Natural killer cell (primary cell): ENCODE data around the gene RASSF1. TPM values are rescaled to one million over a fixed set of nuclear protein-coding genes. Genes with fewer than 3 reads are reported as not detected.
A peak's percentile ranks its signal among the peaks of the same experiment; 100 is the strongest.

Experiments
- ATAC-seq, 3 donors: fragments of 150-1000 bp in 2 of 3; fragments of 200-7000 bp in 1 of 3; cut with Tn5 transposase; 1 replicate in 1 of 3; 2 replicates in 2 of 3; pipeline ENCODE4 v1.10.0; 2021; ENCODE audit warnings: mild to moderate bottlenecking in 2 of 3, moderate library complexity in 2 of 3
- DNase-seq, 2 donors: peaks; one replicate each; pipeline versions ENCODE4 v3.0.0 to v3.0.0-alpha.2; 2013 to 2021; ENCODE audit warnings: mixed read lengths in 1 of 2
- H3K27ac ChIP-seq: one replicate; pipeline ENCODE4 v1.5.1; 2013; ENCODE audit warnings: mild to moderate bottlenecking, low read length
- H3K27me3 ChIP-seq: one replicate; pipeline ENCODE4 v1.6.1; 2013; ENCODE audit warnings: low read length; ENCODE audit not compliant: control insufficient read depth, insufficient read depth
- H3K36me3 ChIP-seq: one replicate; pipeline ENCODE4 v1.6.1; 2013; ENCODE audit warnings: low read length; ENCODE audit not compliant: control insufficient read depth, insufficient read depth
- H3K4me1 ChIP-seq: one replicate; pipeline ENCODE4 v1.6.1; 2013; ENCODE audit warnings: low read length; ENCODE audit not compliant: control insufficient read depth, insufficient read depth
- H3K4me3 ChIP-seq: one replicate; pipeline ENCODE4 v1.5.1; 2013; ENCODE audit warnings: low read length
- H3K9me3 ChIP-seq: one replicate; pipeline ENCODE4 v1.6.1; 2013; ENCODE audit warnings: low read length; ENCODE audit not compliant: control insufficient read depth, insufficient read depth
- H3K27ac Mint-ChIP-seq, 2 donors: one replicate each; pipeline ENCODE4 v1.8.0; 2022; ENCODE audit warnings: mild to moderate bottlenecking in 2 of 2, mixed read lengths in 2 of 2, moderate library complexity in 1 of 2
- H3K27me3 Mint-ChIP-seq, 2 donors: one replicate each; pipeline ENCODE4 v1.8.0; 2022; ENCODE audit warnings: low read depth in 2 of 2, mixed read lengths in 2 of 2
- H3K36me3 Mint-ChIP-seq: one replicate; pipeline ENCODE4 v1.8.0; 2022; ENCODE audit warnings: mixed read lengths
- H3K4me1 Mint-ChIP-seq, 2 donors: one replicate each; pipeline ENCODE4 v1.8.0; 2022; ENCODE audit warnings: mixed read lengths in 2 of 2
- H3K4me3 Mint-ChIP-seq: one replicate; pipeline ENCODE4 v1.8.0; 2022; ENCODE audit warnings: mild to moderate bottlenecking, moderate library complexity, mixed read lengths
- H3K9me3 Mint-ChIP-seq, 2 donors: one replicate each; pipeline ENCODE4 v1.8.0; 2022; ENCODE audit warnings: mixed read lengths in 2 of 2
- WGBS: methylation state at CpG from one replicate; pipeline ENCODE4 v1.1.7; 2013; ENCODE audit warnings: missing lambda C conversion rate; ENCODE audit not compliant: insufficient coverage; 5-methylcytosine and 5-hydroxymethylcytosine counted together
- intact Hi-C: fragments of 100-400 bp; cut with micrococcal nuclease; formaldehyde crosslinking; loops from one replicate; pipeline ENCODE4 v1.14.2; 2022
- total RNA-seq, 4 donors: library from RNA; stranded (reverse); fragments of 120-200 nt in 1 of 4; gene quantifications; one replicate each; pipeline versions ENCODE4 v1.2.3 to v1.2.4, GENCODE V29; 2013 to 2022
- TF ChIP-seq, protein P1 (sequence below): fragments of 200-600 bp; IDR thresholded peaks from one replicate; pipeline ENCODE4 v1.8.0; 2022; ENCODE audit warnings: antibody characterized with exemption

The RASSF1 gene
- total RNA-seq, 3 donors from 2014 or later (not counting 1 experiment from before 2014, with no cell fraction given): 298 to 329 (median 305) TPM

DNA sequence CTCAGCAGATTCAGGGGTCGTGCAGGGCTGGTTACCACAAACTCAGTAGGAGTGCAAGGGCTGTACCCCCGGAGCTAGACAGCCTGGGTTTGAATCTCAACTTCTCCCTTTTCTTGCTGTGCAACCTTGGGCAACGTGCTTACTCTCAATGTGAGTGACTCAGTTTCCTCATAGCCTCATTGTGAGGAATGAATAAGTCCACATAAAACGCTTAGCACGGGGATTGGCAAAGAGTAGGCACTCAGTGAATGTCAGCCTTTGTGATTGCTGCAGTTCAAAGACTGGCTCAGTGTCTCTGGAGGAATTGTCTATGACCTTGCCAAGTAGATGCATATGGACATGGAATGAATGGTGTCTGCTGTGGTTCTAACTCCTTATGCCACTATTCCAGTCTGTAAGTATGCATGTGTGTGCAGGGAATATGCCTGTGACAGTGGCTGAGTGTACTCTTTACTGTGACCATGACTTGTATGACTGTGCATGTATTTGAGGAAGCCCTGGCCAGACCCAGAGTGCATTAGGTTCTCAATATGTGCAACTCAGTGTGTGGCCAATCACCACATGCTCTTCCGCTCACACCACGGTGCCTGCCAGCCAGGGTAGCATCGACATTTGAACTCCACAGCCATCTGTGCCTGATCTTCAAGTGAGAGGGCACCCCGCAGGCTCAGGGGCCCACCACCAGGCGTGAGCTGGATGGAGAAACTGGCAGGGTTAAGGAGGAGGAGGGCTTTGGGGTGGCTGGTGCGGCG, 40.5 kb downstream of the RASSF1 start:
- 57% methylated on average over 12 of the region's 12 CpGs for WGBS
- Histone ChIP-seq H3K9me3 (no peaks in the 10 kb centered on the region), H3K4me1 (peaks cover 27% of the 10 kb centered on the region), H3K27me3 (no peaks in the 10 kb centered on the region), H3K27ac (peak overlapping the region; percentile 96), H3K36me3 (peaks cover 2% of the 10 kb centered on the region), H3K4me3 (peak overlapping the region; percentile 36)
- H3K36me3 Mint-ChIP-seq: no peaks in the 10 kb centered on the region
- peak overlapping the region; percentile 95 to 97 for H3K27ac Mint-ChIP-seq
- H3K27me3 Mint-ChIP-seq: no peaks in the 10 kb centered on the region
- DNase-seq (peak in 1 of 2 donors; percentile 39), ATAC-seq (no peak)
- intact Hi-C loops: loop anchor here (1.0 to 5.0 kb wide), 3 partner anchors 37 to 62 kb away; partner anchors contain the start of gene TMEM115
- H3K9me3 Mint-ChIP-seq: no peaks in the 10 kb centered on the region
- peak overlapping the region; percentile 97 for H3K4me3 Mint-ChIP-seq
- TF ChIP-seq, protein P1, sequence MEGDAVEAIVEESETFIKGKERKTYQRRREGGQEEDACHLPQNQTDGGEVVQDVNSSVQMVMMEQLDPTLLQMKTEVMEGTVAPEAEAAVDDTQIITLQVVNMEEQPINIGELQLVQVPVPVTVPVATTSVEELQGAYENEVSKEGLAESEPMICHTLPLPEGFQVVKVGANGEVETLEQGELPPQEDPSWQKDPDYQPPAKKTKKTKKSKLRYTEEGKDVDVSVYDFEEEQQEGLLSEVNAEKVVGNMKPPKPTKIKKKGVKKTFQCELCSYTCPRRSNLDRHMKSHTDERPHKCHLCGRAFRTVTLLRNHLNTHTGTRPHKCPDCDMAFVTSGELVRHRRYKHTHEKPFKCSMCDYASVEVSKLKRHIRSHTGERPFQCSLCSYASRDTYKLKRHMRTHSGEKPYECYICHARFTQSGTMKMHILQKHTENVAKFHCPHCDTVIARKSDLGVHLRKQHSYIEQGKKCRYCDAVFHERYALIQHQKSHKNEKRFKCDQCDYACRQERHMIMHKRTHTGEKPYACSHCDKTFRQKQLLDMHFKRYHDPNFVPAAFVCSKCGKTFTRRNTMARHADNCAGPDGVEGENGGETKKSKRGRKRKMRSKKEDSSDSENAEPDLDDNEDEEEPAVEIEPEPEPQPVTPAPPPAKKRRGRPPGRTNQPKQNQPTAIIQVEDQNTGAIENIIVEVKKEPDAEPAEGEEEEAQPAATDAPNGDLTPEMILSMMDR: no peak
- H3K4me1 Mint-ChIP-seq: peaks cover 18 to 33% of the 10 kb centered on the region in 2 donors

DNA sequence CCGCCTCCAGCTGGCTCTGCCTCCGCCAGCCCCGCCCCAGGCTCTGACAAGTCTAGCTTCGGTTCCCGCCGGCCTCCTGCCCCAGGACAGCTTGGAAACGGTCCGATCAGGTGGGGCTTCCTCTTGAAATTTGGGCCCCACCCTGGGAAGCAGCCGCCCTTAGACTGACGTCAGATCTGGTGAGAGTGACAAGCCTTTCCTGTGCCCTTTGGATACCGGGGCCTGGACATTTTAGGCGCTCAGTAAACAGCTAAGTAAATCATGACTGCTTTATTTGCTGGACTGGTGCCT, 41.1 kb downstream of the RASSF1 start:
- ATAC-seq (no peak), DNase-seq (no peak)
- peaks cover 2% of the 10 kb centered on the region for H3K36me3 ChIP-seq
- WGBS: 2% methylated on average over 12 of the region's 12 CpGs
- no peaks in the 10 kb centered on the region for H3K9me3 ChIP-seq
- peak overlapping the region; percentile 96 for H3K27ac ChIP-seq
- H3K27me3 ChIP-seq: no peaks in the 10 kb centered on the region
- Mint-ChIP-seq H3K27me3 (no peaks in the 10 kb centered on the region), H3K9me3 (no peaks in the 10 kb centered on the region), H3K36me3 (no peaks in the 10 kb centered on the region), H3K27ac (peak overlapping the region; percentile 95 to 97), H3K4me3 (peak overlapping the region; percentile 97), H3K4me1 (peaks cover 18 to 33% of the 10 kb centered on the region in 2 donors)
- H3K4me3 ChIP-seq: peak overlapping the region; percentile 36
- peaks cover 27% of the 10 kb centered on the region for H3K4me1 ChIP-seq
- TF ChIP-seq, protein P1: no peak
- intact Hi-C loops: loop anchor here (1.0 to 5.0 kb wide), 3 partner anchors 38 to 61 kb away; partner anchors contain the start of gene TMEM115

DNA sequence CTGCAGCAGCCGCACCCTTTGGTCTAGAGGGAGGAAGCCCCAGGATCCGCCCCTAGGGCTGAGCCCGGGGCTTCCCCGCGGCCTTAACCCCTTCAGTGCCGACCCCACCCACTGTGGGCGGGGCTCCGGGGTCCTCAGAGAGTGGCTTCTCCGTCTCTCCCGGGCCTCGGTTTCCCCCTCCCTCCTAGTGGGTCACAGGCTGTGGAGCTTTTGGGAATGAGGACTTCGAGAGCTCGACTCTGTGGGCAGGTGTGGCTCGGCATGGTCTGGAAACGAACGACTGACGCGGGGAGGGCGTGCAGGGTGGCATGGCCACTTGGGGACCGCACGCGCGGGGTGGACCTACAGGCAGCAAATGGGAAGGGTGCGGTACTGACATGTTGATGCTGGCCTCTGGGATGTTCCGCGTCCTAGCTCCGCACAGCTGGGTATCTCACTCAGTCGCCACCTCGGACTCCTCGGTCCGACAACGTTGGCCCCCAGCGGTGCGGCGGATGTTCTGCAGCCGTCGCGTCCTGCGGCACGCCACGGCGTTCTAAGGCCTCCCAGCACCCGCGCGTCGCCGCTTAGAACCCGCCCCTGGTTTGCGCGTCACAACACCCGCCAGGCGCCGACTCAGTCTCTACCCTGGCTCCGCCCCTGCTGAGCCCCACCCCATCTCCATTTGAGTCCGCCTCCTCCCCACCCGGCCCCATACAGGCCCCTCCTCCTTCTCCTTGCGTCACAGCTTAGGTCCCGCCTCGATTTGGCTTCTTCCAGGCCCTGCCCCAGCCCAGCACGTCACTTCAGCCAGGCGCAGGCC, 41.6 kb downstream of the RASSF1 start, which contains the start of the genes HYAL3 and NAA80:
HYAL3 (minus strand) TSS at position 570 of the 802 bp plus-strand sequence. CDS start 3,803 bp downstream, outside the sequence.
NAA80 (minus strand) TSS at position 570 of the 802 bp plus-strand sequence. CDS start 1,942 bp downstream, outside the sequence.
- Mint-ChIP-seq H3K9me3 (no peaks in the 10 kb centered on the region), H3K27me3 (no peaks in the 10 kb centered on the region), H3K4me1 (peaks cover 18 to 33% of the 10 kb centered on the region in 2 donors), H3K4me3 (peak within 1 kb of the TSS; percentile 97), H3K27ac (peak within 1 kb of the TSS; percentile 95 to 97), H3K36me3 (no peaks in the 10 kb centered on the region)
- TF ChIP-seq, protein P1: peak; percentile 45
- intact Hi-C loops: loop anchor here (1.0 to 5.0 kb wide), 3 partner anchors 38 to 61 kb away; partner anchors contain the start of gene TMEM115
- Histone ChIP-seq H3K4me1 (peaks cover 27% of the 10 kb centered on the region), H3K27me3 (no peaks in the 10 kb centered on the region), H3K36me3 (peaks cover 2% of the 10 kb centered on the region), H3K27ac (peak within 1 kb of the TSS; percentile 96), H3K9me3 (no peaks in the 10 kb centered on the region), H3K4me3 (peak within 1 kb of the TSS; percentile 99)
- WGBS: under 1% methylated on average over 61 of the region's 61 CpGs
- DNase-seq: peak; percentile 99 to 100
- ATAC-seq: peak; percentile 90 to 97 (median 91)
